Activated T-cell treated with anti-CD3 and anti-CD28 coated beads, Interleukin-2, amount 50 U/mL, for 1 hour (primary cell): ENCODE measurements around the gene C8A.

Experiments used
- DNase-seq: peaks from one replicate; pipeline ENCODE4 v3.0.0-alpha.2; 2020

Gene C8A

DNA sequence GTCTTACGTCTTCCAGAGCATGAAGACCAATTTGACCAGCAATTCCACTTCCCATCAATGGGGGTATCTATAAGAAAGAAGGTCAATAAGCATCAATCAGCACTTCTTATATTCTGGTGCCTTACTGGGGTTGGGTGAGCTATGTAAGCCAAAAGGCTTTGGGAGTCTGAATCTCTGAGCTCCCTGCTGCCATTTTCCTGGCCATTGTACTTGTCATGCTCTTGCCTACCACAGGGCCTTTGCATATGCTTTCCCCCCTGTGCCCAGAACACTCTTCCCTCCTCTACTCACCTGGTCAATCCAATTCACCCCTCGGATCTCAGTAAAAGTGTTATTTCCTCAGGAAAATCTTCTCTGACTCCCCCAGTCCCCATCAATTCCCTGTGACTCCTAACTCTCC is 74.9 kb downstream of the C8A start:
- DNase-seq = no peak

DNA sequence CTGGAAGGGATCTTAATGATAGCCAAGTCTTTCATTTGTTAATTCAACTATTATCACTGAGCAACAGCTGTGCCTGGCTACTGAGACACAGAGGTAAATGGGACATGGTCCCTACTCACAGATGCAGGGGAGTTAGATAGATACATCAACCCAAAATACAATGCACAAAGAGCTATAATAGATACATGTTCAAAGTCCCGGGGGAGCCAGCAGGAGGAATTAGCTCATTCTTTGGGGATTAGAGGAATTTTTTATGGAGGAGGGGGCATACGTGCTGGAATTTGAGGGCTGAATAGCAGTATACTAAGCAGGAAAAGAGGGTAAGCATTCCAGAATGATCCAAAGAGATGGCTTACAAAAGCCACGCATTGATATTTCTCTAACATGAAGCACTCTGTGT is 76.6 kb downstream of the C8A start:
- no peak for DNase-seq

DNA sequence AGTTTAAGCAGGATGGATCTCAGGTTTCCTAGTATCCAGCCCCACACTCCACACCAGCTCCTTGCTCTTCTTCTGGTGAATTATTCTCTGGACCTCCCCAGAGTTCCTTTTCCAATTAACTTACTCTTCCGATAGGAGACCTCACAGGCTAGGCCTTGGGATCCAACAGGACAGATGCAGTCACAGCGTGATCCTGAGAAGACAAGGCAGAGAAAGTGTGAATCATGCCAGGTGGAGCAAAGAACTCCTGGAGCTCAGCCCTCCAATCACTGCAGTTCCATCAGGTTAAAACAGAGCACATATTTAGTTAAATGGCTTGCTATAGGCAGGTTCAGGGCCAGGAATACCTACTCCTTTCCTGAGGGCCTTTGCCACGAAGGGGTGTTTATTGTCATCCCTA is 77.1 kb downstream of the C8A start:
- DNase-seq = no peak

- DNase-seq = no peak
These were observed 78.6 kb downstream of the C8A start for GRCh38 chr1:56933161-56933560.

GRCh38 chr1:56933606-56934005 is 79.0 kb downstream of the C8A start:
- no peak for DNase-seq

- DNase-seq = no peak
These were observed 79.9 kb downstream of the C8A start for GRCh38 chr1:56934430-56935060.

GRCh38 chr1:56938646-56939045 is 84.0 kb downstream of the C8A start:
- no peak for DNase-seq

GRCh38 chr1:56939209-56939608 is 84.6 kb downstream of the C8A start:
- DNase-seq = no peak

- DNase-seq = no peak
These were observed 85.4 kb downstream of the C8A start for GRCh38 chr1:56940039-56940438.

DNA sequence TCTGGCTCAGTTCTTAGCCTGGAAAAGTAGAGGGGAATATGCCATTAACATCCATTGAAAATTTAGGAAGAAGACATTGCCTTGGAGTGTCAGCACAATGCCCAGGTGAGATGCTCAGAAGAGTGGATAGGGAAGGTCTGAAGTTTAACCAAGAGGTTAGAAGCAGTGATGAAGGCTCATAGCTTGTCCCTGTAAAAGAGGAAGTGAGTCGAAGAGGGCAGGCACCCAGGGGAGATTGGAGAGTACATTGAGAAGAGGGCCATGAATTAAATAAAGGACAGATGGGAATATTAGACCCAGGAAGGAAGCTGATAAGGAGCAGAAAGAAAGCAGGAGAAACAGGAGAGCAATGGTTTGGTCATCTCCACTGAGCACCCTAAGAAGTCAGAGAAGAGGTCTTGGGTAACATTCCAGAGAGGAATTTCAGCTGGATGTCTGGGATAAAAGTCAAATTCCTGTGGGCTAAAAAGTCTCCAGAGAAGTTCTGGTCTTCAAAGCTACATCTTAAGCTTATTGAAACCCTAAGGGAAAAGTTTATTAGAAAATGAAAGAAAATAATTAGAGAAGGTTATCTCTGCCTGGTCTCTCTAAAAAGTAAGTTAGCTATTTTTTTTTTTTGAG is 93.9 kb downstream of the C8A start:
- no peak for DNase-seq

- no peak for DNase-seq
These were observed 97.9 kb downstream of the C8A start for GRCh38 chr1:56952501-56952900.

DNA sequence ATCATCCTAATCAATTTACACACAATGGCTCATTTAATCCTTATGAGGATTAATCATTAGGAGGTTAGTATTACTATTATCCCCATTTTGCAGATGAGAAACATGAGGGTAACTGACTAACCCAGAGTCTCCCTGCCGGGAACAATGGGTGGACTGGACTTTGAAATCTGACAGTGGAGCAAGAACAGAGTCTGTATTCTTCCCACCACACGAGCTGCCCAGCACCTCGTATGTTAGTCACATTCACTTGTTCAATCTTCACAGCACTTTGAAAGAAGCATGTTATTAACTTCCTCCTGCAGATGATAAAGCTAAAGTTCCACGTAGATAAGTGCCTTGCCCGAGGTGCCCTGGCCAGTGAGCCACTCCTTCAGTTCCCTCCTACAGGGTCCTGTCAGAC is 98.8 kb downstream of the C8A start:
- DNase-seq = no peak

DNA sequence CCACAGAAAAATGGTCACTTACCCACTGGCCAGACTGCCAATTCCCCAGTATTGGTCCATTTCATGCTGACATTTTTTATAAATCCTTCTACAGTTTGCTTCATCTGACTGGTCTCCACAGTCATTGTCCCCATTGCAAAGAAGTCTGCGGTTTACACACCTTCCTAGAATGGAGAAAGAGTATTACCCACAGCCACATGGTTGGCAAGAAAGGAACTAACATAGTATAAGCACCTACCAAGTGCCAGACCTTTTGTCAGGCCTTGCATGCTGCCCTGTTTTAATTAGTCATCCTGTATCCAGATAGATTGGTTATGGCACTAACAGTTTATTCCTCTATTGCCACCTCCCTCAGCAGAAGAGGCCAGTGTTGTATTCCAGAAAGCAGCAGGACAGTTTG is 100.1 kb downstream of the C8A start:
- no peak for DNase-seq

DNA sequence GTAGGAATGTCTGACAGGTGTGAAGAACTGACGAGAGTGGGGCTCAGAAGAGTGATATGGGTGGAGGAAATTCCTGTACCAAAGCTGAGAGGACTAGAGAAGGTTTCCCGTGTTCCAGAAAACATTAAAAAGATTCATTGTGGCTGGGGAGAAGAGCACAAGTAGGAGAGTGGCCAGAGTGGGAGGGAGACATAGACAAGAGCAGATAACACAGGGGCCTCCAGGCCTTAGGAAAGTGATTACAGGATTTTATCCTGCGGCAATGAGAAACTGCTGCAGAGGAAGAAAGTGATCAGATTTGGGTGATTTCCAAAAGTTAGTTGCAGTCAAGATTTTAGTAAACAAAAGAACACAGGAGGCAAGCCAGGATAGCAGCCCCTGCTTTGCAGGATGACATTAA is 103.3 kb downstream of the C8A start:
- DNase-seq = no peak

- DNase-seq = no peak
These were observed 103.9 kb downstream of the C8A start for GRCh38 chr1:56958526-56958925.

- DNase-seq = no peak
These were observed 106.8 kb downstream of the C8A start for GRCh38 chr1:56961426-56961825.

- DNase-seq = no peak
These were observed 109.1 kb downstream of the C8A start for GRCh38 chr1:56963667-56964066.

DNA sequence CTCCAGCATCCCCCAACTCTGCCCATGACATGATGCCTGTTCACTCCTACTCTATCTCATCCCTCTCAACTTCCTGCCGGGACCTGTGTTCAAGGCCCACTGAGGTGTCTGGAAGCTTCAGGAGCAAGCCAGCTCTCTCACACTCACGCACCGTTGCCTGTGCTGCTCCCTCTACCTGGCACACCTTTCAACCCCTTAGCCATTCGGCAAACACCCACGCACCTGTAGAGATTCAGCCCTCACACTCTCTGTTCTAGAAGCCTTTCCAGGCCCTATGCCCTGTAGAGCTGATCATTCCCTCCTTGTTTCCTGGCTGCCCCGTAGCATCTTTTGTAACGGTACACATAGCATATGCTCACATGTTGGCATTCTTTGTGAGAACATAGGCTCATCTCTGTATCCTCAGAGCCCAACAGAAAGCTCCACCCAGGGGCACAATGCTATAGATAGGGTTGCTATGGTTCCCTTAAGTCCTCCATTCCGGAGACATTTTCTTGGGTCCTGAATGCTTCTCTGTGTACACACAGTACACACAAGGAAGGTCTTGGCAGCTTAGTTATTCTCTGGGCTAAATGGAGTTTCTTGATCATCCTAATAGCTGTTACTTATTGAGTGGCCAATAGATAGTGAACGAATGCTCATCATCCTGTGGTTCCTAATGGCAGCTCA is 109.9 kb downstream of the C8A start:
- DNase-seq = no peak

DNA sequence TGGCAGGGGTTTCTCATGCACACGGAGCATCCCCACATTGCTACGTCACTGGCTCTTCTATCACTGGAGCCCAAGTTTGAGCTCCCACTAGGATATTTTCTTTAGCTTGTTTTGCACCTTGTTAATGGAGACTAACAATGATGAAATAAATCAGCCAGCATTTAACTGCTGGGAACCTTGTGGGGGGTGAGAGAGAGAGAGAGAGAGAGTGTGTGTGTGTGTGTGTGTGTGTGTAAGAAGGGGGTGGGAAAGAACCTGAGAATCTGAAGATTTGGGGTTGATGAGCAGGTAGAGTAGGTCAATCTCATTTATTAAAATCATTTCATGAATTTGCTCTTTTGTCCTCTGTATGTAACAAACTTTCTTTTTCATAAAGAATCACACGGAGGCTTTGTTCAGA is 110.6 kb downstream of the C8A start:
- DNase-seq = no peak

DNA sequence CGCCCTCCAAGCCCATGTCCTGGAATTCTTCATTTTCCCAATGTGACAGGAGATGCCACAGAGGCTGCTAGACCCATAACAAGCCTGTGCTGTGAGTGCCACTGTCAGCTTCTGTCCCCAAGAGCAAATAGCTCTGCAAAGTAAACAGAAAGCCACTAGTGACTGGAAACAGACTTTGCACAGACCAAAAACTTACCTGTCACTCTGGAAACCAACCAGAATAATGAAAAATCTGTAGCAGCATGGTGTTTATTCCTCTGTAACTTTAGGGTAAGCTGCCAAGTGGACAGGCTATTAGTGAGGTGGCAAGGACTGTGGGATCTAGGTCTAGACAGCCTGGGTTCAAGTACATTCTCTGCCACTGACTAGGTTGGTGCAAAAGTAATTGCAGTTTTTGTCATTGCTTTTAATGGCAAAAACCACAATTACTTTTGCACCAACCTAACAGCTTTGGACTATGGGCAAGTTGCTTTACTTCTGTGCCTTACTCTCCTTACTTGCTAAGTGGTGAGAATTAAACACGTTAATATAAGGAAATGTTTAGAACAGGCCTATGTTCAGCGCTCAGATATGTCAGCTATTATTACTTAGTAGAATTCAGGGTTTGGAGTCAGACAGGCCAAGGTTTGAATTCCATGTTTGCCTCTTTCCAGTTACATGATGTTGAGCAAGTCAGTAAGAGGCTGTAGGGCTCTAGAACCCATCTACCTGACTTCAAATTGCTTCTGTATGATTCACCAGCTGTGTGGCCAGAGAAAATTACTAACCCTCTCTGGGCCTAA is 111.5 kb downstream of the C8A start, which contains the start of gene C8B:
TSS of gene C8B (minus strand) at position 100 of the 782 bp plus-strand sequence. CDS start at position 33, 67 bp downstream.
- DNase-seq = no peak

DNA sequence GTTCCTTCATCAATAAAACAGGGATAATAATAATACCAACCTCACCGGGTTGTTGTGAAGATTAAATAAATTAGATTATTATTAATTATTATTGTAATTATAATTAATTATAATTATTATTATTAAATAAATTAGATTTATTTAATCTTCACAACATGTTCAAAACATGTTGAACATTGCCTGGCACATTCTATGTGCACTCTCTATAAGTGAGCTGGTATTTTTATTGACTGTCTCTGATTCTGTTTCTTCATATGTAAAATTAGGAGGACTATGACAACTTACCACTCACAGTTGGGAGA is 112.1 kb downstream of the C8A start:
- DNase-seq = no peak

DNA sequence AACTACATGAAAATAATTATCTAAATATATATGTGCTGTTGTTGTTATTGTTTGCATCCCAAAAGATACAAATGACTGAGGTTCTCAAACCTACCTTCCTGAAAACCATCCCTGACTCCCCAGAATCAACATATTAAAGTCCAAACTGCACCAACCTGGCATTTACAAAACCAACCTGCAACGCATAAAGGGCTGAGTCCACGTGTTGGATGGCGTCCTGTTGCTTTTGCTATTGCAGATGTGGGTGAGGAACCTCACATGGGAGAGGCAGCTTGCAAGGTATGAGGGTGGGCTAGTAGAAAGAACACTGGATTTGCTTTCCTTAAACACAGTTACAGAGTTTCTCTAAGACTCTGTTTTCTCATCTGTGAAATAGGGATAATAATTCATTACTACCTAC is 112.8 kb downstream of the C8A start:
- no peak for DNase-seq
